T-helper 2 cell treated with Interferon-gamma antibody and Interleukin-4, amounts not matched to agents 100 ng/mL and 5 ng/mL, for 36 hours (primary cell): Measurements from ENCODE around the gene GAGE13. TPM values are rescaled to one million over a fixed set of nuclear protein-coding genes. Genes with fewer than 3 reads are reported as not detected.
"Not testable (repeated sequence)": the region's sequence is repeated elsewhere in the genome, so short reads cannot be mapped to it uniquely, and the experiment has no call there.

ENCODE experiments used
- intact Hi-C: fragments of 100-400 bp; cut with micrococcal nuclease; formaldehyde crosslinking; loops from one replicate; pipeline ENCODE4 v1.15.1; 2023
- total RNA-seq: library from RNA; stranded (reverse); gene quantifications from 2 replicates; pipeline ENCODE4 v1.2.3, GENCODE V29; 2022

The GAGE13 gene
- total RNA-seq, 1 donor from 2014 or later: not detected

DNA sequence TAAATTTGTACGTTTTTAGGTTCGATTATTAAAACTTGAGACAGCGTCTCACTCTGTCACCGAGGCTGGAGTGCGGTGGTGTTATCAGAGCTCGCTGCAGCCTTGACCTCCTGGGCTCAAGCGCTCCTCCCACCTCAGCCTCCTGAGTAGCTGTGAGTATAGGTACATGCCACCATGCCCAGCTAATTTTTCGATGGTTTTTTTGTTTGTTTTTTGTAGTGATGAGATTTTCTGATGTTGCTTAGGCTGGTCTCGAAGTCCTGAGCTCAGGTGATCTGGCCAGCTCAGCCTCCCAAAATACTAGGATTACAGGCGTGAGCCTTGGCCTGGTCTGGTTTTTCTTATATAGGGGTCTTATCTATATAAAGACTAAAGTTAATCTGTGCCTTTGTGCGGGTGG is 961 bp upstream of the GAGE13 start:
- intact Hi-C loops: not testable (repeated sequence)

DNA sequence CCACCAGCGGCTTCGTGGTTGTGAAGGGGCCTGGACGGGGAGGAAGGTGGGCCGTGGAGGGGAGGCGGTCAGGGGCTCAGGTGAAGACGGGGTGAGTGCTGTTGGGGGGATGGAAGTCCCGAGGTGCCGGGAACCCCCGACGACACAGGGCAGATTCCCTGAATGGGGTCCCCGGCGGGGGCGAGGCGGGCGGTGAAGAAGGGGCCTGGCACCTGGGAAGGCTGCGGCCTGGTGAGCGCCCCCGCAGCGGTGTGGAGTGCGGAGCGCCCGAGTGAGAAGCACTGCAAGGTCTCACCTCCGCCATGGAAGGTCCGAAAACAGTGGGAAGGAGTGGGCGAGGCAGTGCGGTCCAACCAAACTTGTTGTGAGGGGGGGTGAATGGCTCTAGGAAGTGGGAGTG is 459 bp downstream of the GAGE13 start:
- intact Hi-C loops: not testable (repeated sequence)

DNA sequence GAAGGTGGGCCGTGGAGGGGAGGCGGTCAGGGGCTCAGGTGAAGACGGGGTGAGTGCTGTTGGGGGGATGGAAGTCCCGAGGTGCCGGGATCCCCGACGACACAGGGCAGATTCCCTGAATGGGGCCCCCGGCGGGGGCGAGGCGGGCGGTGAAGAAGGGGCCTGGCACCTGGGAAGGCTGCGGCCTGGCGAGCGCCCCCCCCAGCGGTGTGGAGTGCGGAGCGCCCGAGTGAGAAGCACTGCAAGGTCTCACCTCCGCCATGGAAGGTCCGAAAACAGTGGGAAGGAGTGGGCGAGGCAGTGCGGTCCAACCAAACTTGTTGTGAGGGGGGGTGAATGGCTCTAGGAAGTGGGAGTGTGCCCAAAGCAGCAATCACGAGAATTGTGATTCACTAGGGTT is 10.1 kb downstream of the GAGE13 start:
- intact Hi-C loops: not testable (repeated sequence)

DNA sequence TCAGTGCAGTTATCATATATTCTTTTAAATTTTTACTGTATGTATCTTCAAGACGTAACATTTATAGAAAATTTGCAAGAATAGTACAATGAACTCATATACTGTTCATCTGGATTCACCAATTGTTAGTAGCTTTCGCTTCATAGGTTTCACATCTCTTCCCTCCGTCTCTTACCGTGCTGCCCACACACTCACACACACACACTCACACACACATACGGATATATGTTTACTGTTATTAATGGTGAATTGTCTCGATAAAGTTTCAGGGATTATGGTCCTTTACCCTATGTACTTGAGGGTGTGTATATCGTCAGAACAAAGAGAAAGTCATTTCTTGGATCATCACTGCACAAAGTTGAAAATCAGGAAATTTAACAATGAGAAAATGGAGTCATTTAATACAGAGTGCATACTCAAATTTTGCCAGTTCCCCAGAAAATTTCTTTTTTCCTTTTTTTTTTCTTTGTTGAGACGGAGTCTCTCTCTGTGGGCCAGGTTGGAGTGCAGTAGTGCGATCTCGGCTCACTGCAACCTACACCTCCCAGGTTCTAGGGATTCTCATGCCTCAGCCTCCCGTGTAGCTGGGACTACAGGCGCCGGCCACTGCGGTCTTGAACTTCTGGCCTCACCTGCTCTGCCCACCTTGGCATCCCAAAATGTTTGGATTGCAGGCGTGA is 13.3 kb downstream of the GAGE13 start:
- intact Hi-C loops: not testable (repeated sequence)

DNA sequence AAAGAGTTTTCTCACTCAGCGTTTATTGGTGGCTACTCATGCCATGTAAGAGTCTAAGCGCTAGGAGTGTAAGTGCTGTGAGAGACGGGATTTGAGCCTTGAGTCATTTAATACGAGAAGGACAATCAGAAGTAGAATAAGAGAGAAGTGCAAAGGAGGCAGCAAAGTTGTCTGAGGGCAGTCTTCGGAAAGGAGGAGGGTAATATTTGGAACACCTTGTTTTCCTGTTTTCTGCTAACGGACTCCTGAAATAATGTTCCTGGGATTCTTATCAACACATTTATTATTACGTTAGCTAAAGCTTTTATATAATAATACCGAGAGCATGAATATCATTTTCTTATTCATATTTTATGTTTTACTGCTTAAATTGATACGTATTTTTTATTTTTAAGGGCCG is 14.0 kb downstream of the GAGE13 start:
- intact Hi-C loops: not testable (repeated sequence)

DNA sequence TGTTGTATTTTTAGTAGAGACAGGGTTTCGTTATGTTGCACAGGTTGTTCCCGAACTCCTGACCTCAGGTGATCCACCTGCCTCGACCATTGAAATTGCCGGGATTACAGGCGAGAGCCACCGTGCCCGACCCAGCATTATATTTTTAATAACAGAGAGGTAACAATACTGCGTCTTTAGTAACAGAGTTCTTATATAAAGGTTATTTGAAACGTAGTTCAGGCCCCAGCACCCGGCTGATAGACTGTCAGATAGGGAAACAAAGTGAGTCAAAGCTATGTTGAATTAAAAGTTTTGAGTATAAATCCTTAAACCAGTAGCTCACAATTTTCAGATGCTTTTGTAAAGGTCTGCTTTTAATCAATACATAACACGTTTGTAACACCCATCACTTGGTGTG is 14.8 kb downstream of the GAGE13 start:
- intact Hi-C loops: not testable (repeated sequence)

Other genes starting within 250 kb of the GAGE13 start
- gene GPKOW, start 207.8 kb upstream of the GAGE13 start, total RNA-seq: 28.0 and 28.2 TPM in 2 replicates
- gene MAGIX, start 168.8 kb upstream of the GAGE13 start, total RNA-seq: 1.8 and 2.3 TPM in 2 replicates
- 143 TPM in 2 replicates for gene PLP2, start 159.7 kb upstream of the GAGE13 start, total RNA-seq
- 12.3 and 12.7 TPM in 2 replicates for gene PRICKLE3, start 145.2 kb upstream of the GAGE13 start, total RNA-seq
- gene SYP, start 131.4 kb upstream of the GAGE13 start, total RNA-seq: 0.95 and 1.3 TPM in 2 replicates
- gene CACNA1F, start 98.2 kb upstream of the GAGE13 start, total RNA-seq: 0.14 and 0.36 TPM in 2 replicates
- gene CCDC22, start 96.1 kb upstream of the GAGE13 start, total RNA-seq: 29.3 and 30.4 TPM in 2 replicates
- 13.8 and 14.8 TPM in 2 replicates for gene FOXP3, start 66.9 kb upstream of the GAGE13 start, total RNA-seq
- 14.8 and 16.1 TPM in 2 replicates for gene PPP1R3F, start 61.8 kb upstream of the GAGE13 start, total RNA-seq
- not detected in 2 replicates for gene GAGE10, start 27.9 kb upstream of the GAGE13 start, total RNA-seq
- gene GAGE12J, start 9.5 kb upstream of the GAGE13 start, total RNA-seq: not detected in 2 replicates
- gene GAGE12C, start 200.6 kb downstream of the GAGE13 start, total RNA-seq: not detected in 2 replicates
- not detected in 2 replicates for gene GAGE12D, start 210.2 kb downstream of the GAGE13 start, total RNA-seq
- gene GAGE12E, start 219.7 kb downstream of the GAGE13 start, total RNA-seq: not detected in 2 replicates
- gene GAGE12F, start 229.3 kb downstream of the GAGE13 start, total RNA-seq: not detected in 2 replicates
- gene GAGE12G, start 238.8 kb downstream of the GAGE13 start, total RNA-seq: not detected in 2 replicates
- gene GAGE12H, start 248.4 kb downstream of the GAGE13 start, total RNA-seq: not detected in 2 replicates